ENCODE results near the gene MRPS34. TPM values are rescaled to one million over a fixed set of nuclear protein-coding genes. Genes with fewer than 3 reads are reported as not detected.

The MRPS34 gene
- total RNA-seq, result 179 and 184 TPM in 2 replicates

GRCh38 chr16:1772908-1773702 is at the start of gene MRPS34:
MRPS34 (minus strand) TSS chr16:1773134; CDS start chr16:1773119, 15 bp downstream.
- Mint-ChIP-seq H3K27ac (peak within 1 kb of the TSS; percentile 96), H3K4me1 (ENCODE audit: low read depth) (peaks cover 10% of the 10 kb centered on the region), H3K4me3 (ENCODE audit: low read depth) (peak within 1 kb of the TSS; percentile 96), H3K27me3 (ENCODE audit: low read depth) (no peaks in the 10 kb centered on the region), H3K9me3 (no peaks in the 10 kb centered on the region), H3K36me3 (ENCODE audit: low read depth) (peaks cover 27% of the 10 kb centered on the region)
- peak; percentile 80 for DNase-seq (ENCODE audit: low spot score)
- intact Hi-C loops (cut with micrococcal nuclease), result loop anchor here (1.0 to 10.0 kb wide), 4 partner anchors 9 to 468 kb away; partner anchors contain the start of genes CRAMP1, FAHD1, HAGH and IFT140

GRCh38 chr16:1821861-1822611 is 49.1 kb upstream of the MRPS34 start:
- Mint-ChIP-seq H3K36me3 (ENCODE audit: low read depth) (no peaks in the 10 kb centered on the region), H3K27ac (no peak overlapping the region), H3K27me3 (ENCODE audit: low read depth) (no peaks in the 10 kb centered on the region), H3K4me1 (ENCODE audit: low read depth) (peaks cover 10% of the 10 kb centered on the region), H3K4me3 (ENCODE audit: low read depth) (no peak overlapping the region), H3K9me3 (no peaks in the 10 kb centered on the region)
- intact Hi-C loops (cut with micrococcal nuclease), result no loop called here
- DNase-seq (ENCODE audit: low spot score), result no peak

DNA sequence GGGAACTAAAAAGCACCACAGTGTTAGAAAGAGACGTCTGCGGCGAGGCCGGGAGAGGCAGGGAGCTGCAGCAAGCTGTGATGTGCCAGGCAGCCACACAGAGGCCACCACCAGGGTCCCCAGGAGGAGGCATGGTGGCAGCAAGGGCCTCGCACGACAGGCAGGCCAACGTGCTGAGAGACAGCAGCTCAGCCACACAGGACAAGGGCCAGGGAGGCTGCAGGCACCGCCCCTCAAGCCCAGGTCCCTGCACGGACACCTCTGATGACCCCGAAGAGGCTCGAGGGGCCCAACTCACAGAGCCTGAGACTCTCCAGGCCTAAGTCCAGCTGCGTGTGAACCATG is 48.0 kb upstream of the MRPS34 start:
- no peak for DNase-seq (ENCODE audit: low spot score)
- Mint-ChIP-seq H3K36me3 (ENCODE audit: low read depth) (no peaks in the 10 kb centered on the region), H3K9me3 (no peaks in the 10 kb centered on the region), H3K27me3 (ENCODE audit: low read depth) (no peaks in the 10 kb centered on the region), H3K4me3 (ENCODE audit: low read depth) (no peak overlapping the region), H3K27ac (no peak overlapping the region), H3K4me1 (ENCODE audit: low read depth) (peaks cover 10% of the 10 kb centered on the region)
- intact Hi-C loops (cut with micrococcal nuclease), result no loop called here

- H3K36me3 Mint-ChIP-seq (ENCODE audit: low read depth), result peaks cover 4% of the 10 kb centered on the region
- H3K27me3 Mint-ChIP-seq (ENCODE audit: low read depth), result no peaks in the 10 kb centered on the region
- H3K4me1 Mint-ChIP-seq (ENCODE audit: low read depth), result peaks cover 10% of the 10 kb centered on the region
- H3K4me3 Mint-ChIP-seq (ENCODE audit: low read depth), result no peak overlapping the region
- no peaks in the 10 kb centered on the region for H3K9me3 Mint-ChIP-seq
- intact Hi-C loops (cut with micrococcal nuclease), result no loop called here
- DNase-seq (ENCODE audit: low spot score), result no peak
- no peak overlapping the region for H3K27ac Mint-ChIP-seq
These were observed 47.4 kb upstream of the MRPS34 start for GRCh38 chr16:1820096-1820945.

DNA sequence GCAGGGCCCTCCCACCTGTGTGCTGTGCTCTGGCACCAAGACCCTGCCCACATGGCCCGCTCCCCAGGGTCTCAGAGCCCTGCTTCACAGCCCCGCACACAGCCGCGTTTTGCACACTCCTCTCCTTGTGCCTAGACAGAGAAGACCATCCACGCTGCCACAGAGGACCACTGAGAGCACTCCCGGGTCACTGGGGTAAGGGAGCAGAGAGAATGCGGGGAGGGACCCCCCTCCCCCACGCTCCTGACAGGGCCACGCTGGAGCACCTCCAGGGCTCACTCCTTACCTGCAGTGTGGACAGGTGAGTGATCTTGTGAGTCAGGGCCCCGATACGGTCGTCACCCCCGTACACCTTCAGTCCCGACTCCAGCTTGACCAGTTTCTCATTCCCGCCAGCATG is 46.7 kb upstream of the MRPS34 start:
- no peak for DNase-seq (ENCODE audit: low spot score)
- Mint-ChIP-seq H3K9me3 (no peaks in the 10 kb centered on the region), H3K27me3 (ENCODE audit: low read depth) (no peaks in the 10 kb centered on the region), H3K4me1 (ENCODE audit: low read depth) (peaks cover 7% of the 10 kb centered on the region), H3K4me3 (ENCODE audit: low read depth) (no peak overlapping the region), H3K36me3 (ENCODE audit: low read depth) (peaks cover 10% of the 10 kb centered on the region), H3K27ac (no peak overlapping the region)
- intact Hi-C loops (cut with micrococcal nuclease), result no loop called here

GRCh38 chr16:1818873-1819525 is 46.1 kb upstream of the MRPS34 start:
- intact Hi-C loops (cut with micrococcal nuclease), result no loop called here
- DNase-seq (ENCODE audit: low spot score), result no peak
- H3K27me3 Mint-ChIP-seq (ENCODE audit: low read depth), result no peaks in the 10 kb centered on the region
- H3K4me1 Mint-ChIP-seq (ENCODE audit: low read depth), result peaks cover 3% of the 10 kb centered on the region
- H3K27ac Mint-ChIP-seq, result no peak overlapping the region
- no peaks in the 10 kb centered on the region for H3K9me3 Mint-ChIP-seq
- peaks cover 10% of the 10 kb centered on the region for H3K36me3 Mint-ChIP-seq (ENCODE audit: low read depth)
- H3K4me3 Mint-ChIP-seq (ENCODE audit: low read depth), result no peak overlapping the region

DNA sequence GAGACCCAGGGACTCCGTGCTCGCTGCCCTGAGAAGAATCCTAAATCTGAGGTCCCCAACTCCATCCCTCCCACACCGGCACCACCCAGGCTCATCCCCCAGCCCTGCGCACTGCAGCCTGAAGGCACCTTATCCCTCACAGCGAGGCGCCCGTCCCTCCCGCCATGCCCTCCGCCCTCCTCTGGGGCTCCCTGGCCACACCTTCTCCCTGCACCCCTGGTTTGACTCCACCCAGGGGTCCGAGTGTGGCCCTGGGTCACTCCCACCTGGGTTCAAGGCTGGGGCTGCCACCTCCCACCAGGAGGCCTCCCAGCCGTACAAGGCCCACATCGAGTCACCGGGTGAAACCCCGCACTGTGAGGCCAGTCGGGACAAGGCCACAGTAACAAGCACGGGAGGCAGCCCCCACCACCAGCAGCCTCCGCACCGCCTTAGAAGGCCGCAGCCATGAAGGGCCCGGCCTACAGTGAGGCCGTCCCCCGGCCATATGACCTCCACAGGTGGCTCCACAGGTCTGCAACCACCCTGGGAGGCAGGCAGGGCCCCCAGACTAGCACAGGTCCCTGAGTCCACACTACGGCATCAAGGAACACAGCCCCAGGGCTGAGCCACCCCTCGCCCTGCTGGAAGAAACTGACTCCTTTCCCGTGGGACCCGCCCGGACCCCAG is 45.4 kb upstream of the MRPS34 start:
- no peaks in the 10 kb centered on the region for H3K9me3 Mint-ChIP-seq
- no peak overlapping the region for H3K4me3 Mint-ChIP-seq (ENCODE audit: low read depth)
- H3K27ac Mint-ChIP-seq, result no peak overlapping the region
- intact Hi-C loops (cut with micrococcal nuclease), result no loop called here
- H3K4me1 Mint-ChIP-seq (ENCODE audit: low read depth), result peaks cover under 1% of the 10 kb centered on the region
- no peaks in the 10 kb centered on the region for H3K27me3 Mint-ChIP-seq (ENCODE audit: low read depth)
- peaks cover 15% of the 10 kb centered on the region for H3K36me3 Mint-ChIP-seq (ENCODE audit: low read depth)
- DNase-seq (ENCODE audit: low spot score), result no peak

- Mint-ChIP-seq H3K4me3 (ENCODE audit: low read depth) (no peak overlapping the region), H3K27me3 (ENCODE audit: low read depth) (no peaks in the 10 kb centered on the region), H3K9me3 (no peaks in the 10 kb centered on the region), H3K36me3 (ENCODE audit: low read depth) (peaks cover 18% of the 10 kb centered on the region), H3K4me1 (ENCODE audit: low read depth) (peaks cover 2% of the 10 kb centered on the region), H3K27ac (no peak overlapping the region)
- DNase-seq (ENCODE audit: low spot score), result no peak
- intact Hi-C loops (cut with micrococcal nuclease), result no loop called here
These were observed 44.8 kb upstream of the MRPS34 start for GRCh38 chr16:1817716-1818115.

DNA sequence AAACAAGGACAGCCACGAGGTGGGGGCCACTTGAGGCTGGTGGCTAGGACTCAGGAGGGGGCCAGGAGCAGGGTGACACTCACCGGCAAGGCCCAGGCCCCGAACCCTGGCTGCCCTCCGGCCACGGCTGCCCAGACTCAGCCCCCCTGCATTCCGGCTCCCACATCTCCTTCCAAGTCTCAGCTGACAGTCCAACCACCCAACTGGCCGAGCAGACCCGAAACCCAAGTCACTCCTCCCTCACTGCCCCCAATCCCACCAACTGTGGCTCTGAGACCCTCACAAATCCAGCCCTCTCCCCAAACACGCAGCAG is 44.3 kb upstream of the MRPS34 start:
- Mint-ChIP-seq H3K36me3 (ENCODE audit: low read depth) (peaks cover 18% of the 10 kb centered on the region), H3K9me3 (no peaks in the 10 kb centered on the region), H3K4me1 (ENCODE audit: low read depth) (peaks cover 2% of the 10 kb centered on the region), H3K27ac (no peak overlapping the region), H3K27me3 (ENCODE audit: low read depth) (no peaks in the 10 kb centered on the region), H3K4me3 (ENCODE audit: low read depth) (no peak overlapping the region)
- DNase-seq (ENCODE audit: low spot score), result no peak
- intact Hi-C loops (cut with micrococcal nuclease), result no loop called here

DNA sequence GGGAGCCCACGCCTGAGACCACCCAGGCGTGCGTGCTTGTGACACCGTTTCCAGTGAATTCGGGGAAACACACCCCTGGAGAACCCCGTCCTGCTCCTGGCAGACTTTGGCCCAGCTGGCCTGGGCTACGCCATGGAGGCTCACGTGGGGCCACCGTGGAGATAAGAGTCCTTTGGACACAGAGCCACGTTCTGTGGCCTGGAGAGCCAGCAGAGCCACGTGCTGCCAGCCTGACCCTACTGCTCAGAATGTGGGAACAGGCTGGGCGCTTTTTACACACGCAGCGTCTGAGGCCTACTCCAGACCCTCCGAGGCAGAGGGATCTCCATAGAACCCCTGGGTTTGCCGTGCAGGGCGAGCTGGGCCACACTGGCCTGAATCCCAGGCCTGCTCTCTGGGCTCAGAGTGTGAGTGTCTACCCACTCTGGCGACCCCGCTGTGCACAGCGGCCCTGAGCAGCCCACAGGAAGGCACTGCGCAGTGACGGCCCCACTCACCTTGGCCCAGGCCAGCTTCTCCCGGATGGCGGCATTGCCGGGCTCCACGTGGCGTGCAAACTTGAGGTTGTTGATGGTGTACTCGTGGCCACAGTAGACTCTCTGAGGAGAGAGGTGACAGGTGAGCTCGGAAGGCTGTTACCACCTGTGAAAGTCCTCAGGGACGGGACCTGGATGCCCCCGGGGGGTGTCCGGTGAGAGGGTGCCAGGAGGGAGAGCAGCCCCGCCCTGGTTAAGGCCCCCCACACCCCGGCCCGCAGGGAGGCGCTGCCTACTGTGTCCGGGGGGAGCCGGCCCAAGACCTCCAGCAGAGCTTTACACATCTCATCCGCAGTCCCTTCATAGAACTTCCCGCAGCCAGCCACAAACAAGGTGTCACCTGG is 43.7 kb upstream of the MRPS34 start:
- Mint-ChIP-seq H3K4me1 (ENCODE audit: low read depth) (peaks cover 2% of the 10 kb centered on the region), H3K36me3 (ENCODE audit: low read depth) (peaks cover 18% of the 10 kb centered on the region), H3K9me3 (no peaks in the 10 kb centered on the region), H3K27ac (no peak overlapping the region), H3K27me3 (ENCODE audit: low read depth) (no peaks in the 10 kb centered on the region), H3K4me3 (ENCODE audit: low read depth) (no peak overlapping the region)
- intact Hi-C loops (cut with micrococcal nuclease), result no loop called here
- no peak for DNase-seq (ENCODE audit: low spot score)

DNA sequence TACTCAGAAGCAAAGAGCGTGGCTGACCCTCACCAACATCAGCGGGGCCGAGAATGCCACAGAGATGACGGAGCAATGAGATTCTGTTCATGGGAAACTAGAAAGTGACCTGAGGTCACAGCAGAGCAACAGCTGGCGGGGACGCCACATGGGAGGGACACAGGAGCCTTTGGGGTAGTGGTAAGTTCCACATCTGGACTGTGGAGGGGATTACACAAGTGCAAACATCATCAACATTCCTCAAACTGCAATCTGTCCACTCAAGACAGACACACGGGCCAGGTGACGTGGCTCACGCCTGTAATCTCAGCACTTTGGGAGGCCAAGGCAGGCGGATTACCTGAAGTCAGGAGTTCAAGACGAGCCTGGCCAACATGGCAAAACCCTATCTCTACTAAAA is 42.5 kb upstream of the MRPS34 start:
- Mint-ChIP-seq H3K9me3 (no peaks in the 10 kb centered on the region), H3K27ac (no peak overlapping the region), H3K4me3 (ENCODE audit: low read depth) (no peak overlapping the region), H3K4me1 (ENCODE audit: low read depth) (peaks cover 2% of the 10 kb centered on the region), H3K27me3 (ENCODE audit: low read depth) (no peaks in the 10 kb centered on the region), H3K36me3 (ENCODE audit: low read depth) (peaks cover 18% of the 10 kb centered on the region)
- intact Hi-C loops (cut with micrococcal nuclease), result no loop called here
- DNase-seq (ENCODE audit: low spot score), result no peak

All from activated T-helper 2 cell treated with anti-CD3 and anti-CD28 coated beads, Interferon-gamma antibody, Interleukin-2, Interleukin-4, amounts not matched to agents 10 μg/mL and 5 μg/mL and 100 μg/mL, durations not matched to agents 14 hours and 24 hours and 36 hours (primary cell).